Transverse colon (tissue), 4 donors: Measurements from ENCODE around the gene CST9.

Experiments
- EP300 ChIP-seq: sonication (generic); formaldehyde crosslinking; IDR thresholded peaks from one replicate; pipeline ENCODE4 v1.6.1; 2017; ENCODE audit warnings: antibody characterized with exemption, low read depth
- POLR2A ChIP-seq: fragments of 450-650 bp; IDR thresholded peaks from one replicate; pipeline ENCODE4 v1.6.1; 2016; ENCODE audit warnings: antibody characterized with exemption, mild to moderate bottlenecking, moderate library complexity
- POLR2AphosphoS5 ChIP-seq, 3 donors: sonication (generic); formaldehyde crosslinking; IDR thresholded peaks; one replicate each; pipeline ENCODE4 v1.6.1; 2016; ENCODE audit warnings: antibody characterized with exemption in 3 of 3
- TF ChIP-seq, protein P1 (sequence below), 5 experiments: fragments of 200-600 bp in 3 of 5; fragments of 450-650 bp in 2 of 5; sonication (generic) in 3 of 5; IDR thresholded peaks; 1 replicate in 2 of 5; 2 replicates in 3 of 5; pipeline ENCODE4 v1.5.1; 2016 to 2017; ENCODE audit warnings: antibody characterized with exemption in 5 of 5, inconsistent platforms in 3 of 5, mild to moderate bottlenecking in 2 of 5, moderate library complexity in 1 of 5

DNA sequence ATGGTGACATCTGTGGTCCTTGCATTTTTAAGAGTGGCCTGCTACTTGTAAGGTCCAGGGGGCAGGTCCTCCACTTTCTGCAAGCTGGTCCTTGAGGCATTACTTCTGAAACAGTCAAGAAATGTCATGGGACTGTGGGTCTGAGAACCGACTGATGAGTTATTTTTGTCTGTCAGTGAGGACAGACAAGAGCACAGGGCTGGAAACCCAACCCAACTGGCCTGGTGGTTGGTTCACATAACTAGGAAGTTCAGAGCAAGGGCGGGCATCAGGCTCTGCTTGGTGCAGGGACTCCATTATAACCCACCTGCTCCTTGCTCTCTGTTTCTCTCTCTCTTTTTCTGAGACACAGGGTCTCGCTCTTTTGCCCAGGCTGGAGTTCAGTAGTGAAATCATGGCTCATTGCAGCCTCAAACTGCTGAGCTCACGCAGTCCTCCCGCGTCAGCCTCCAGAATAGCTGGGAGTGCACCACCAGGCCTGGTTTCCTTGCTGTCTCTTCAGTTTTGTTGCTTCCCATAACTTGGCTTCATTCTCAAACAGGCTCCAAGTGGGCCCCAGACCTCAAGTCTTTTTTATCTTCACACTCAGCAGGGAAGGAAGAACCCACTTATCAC is 22.8 kb upstream of the CST9 start:
- TF ChIP-seq, protein P1, sequence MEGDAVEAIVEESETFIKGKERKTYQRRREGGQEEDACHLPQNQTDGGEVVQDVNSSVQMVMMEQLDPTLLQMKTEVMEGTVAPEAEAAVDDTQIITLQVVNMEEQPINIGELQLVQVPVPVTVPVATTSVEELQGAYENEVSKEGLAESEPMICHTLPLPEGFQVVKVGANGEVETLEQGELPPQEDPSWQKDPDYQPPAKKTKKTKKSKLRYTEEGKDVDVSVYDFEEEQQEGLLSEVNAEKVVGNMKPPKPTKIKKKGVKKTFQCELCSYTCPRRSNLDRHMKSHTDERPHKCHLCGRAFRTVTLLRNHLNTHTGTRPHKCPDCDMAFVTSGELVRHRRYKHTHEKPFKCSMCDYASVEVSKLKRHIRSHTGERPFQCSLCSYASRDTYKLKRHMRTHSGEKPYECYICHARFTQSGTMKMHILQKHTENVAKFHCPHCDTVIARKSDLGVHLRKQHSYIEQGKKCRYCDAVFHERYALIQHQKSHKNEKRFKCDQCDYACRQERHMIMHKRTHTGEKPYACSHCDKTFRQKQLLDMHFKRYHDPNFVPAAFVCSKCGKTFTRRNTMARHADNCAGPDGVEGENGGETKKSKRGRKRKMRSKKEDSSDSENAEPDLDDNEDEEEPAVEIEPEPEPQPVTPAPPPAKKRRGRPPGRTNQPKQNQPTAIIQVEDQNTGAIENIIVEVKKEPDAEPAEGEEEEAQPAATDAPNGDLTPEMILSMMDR (IDR thresholded peaks at IDR 0.05) = no peak
- TF ChIP-seq POLR2A (no peak), POLR2AphosphoS5 (IDR thresholded peaks at IDR 0.05) (no peak), EP300 (no peak)
